Raji (cell line): ENCODE measurements around the gene HSPG2.

Source experiments
- POLR2A ChIP-seq: IDR thresholded peaks from 2 replicates; pipeline ENCODE4 v1.6.1; 2011; ENCODE audit warnings: low read depth, low read length, control low read depth; ENCODE audit not compliant: insufficient read depth

HSPG2 gene

DNA sequence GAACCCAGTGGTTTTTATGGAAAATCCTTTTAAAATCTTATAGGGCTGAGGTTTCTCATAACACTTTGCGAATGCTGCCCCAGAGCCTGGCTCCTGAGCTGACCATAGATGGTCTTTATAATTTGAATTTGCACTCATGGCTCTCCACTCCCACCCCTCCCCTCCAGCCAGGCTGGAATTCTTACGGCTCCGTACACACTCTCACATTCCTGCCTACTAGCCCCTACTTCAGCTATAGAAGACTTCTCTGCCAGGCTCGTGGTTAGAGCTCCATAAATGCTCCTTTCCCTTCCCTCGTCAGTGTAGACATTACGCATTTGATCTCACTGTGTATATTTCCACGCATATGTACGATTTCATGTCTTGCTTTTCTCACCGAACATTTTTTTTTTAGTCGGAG lies 5.4 kb upstream of the HSPG2 start:
- no peak for TF ChIP-seq POLR2A

GRCh38 chr1:21941370-21941769 lies 4.3 kb upstream of the HSPG2 start:
- no peak for TF ChIP-seq POLR2A

DNA sequence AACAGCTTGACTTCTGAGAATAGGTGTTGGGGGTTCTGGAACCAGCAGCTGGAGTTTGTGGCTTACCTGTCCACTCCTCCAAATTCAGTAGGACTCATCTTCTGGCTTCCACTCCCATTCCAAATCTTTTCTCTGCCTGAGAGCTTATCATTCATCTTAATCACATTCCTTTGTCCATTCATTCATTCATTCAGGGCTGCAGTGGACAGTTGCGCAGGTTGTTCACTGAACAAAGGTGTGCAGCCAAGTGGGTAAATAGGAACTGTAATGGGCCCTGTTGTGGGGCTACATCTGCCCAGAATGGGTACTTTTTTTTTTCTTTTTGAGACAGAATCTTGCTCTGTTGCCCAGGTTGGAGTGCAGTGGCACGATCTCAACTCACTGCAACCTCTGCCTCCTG lies 3.4 kb upstream of the HSPG2 start:
- TF ChIP-seq POLR2A: no peak

GRCh38 chr1:21939650-21940374 lies 2.7 kb upstream of the HSPG2 start:
- TF ChIP-seq POLR2A: no peak

GRCh38 chr1:21938732-21939538 lies 1.8 kb upstream of the HSPG2 start:
- no peak for TF ChIP-seq POLR2A

DNA sequence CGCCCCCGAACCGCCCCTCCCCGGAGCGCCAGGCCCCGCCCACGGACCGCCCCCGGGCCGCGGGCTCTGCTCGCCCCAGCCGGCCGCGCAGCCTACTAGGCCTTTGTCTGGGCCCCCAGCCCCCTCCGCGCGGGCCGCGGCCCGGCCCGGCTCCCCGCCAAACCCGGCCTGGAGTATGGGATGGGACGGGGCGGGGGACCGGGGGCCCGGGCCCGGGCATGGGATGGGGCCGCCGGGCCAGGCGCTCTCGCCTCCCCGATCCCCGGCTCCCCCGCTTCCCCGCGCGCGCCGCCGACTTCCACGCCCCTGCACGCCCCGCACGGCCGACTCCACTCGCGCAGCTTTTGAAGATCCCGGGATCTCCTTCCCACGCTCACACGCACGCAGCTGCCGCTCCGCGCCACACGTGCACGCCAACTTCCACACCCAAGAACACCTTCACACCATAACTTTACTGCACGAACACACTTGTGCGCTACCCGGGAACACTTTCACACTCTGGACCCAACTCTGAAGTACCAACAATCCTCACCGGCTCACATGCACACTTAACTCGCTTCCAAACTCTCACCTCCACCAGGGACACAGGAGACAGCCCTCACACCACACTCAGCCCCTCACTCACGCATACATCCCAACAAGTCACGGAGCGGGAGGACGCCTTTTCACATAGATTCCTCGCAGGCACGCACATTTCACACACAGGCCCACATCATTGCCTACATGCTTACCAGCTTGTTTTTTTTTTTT lies 437 bp upstream of the HSPG2 start:
- no peak for TF ChIP-seq POLR2A

- no peak for TF ChIP-seq POLR2A
Observed at GRCh38 chr1:21936366-21937031, 611 bp downstream of the HSPG2 start.

DNA sequence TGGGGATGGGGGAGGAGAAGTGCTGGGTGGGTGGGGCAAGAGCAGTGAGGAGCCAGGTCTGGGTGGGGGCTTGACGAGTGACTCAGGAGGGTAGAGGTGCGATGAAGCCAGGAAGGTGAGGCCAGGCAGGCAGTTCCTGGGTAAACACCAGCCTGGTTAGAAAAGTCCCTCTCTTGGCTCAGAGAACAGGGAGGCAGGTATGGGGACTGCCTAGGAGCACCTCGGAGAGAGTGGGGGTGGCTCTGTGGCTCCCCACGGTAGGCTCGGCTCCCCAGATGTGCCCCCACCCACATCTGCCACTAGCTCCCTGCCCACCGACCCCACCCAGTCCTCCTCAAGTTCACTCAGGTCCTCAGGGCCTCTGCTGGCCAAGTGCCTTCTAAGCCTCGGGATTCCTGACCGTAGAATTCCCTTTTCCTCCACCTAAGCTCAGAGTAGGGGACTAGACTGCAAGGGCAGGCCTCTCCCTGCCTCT lies 1.2 kb downstream of the HSPG2 start:
- TF ChIP-seq POLR2A: no peak

DNA sequence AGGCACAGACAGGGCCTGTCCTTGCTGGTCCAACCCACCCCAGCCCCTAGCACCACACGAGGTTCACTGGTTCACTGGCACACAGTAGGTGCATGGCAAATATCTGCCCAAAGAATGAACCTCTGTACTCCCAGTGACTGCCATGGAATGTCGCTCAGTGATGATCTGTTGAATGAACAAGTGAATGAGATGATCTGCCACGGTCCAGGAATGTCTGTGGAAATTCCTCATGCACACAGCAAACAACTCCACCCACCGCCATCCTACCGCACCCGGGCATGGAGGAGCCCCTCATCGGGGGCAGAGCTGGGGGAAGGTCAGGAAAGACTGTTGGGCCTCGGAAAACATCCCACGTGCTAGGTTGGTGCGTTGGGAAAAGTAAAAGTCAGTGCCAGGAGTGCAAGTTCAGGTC lies 1.7 kb downstream of the HSPG2 start:
- no peak for TF ChIP-seq POLR2A

GRCh38 chr1:21933397-21934248 lies 3.5 kb downstream of the HSPG2 start:
- no peak for TF ChIP-seq POLR2A

DNA sequence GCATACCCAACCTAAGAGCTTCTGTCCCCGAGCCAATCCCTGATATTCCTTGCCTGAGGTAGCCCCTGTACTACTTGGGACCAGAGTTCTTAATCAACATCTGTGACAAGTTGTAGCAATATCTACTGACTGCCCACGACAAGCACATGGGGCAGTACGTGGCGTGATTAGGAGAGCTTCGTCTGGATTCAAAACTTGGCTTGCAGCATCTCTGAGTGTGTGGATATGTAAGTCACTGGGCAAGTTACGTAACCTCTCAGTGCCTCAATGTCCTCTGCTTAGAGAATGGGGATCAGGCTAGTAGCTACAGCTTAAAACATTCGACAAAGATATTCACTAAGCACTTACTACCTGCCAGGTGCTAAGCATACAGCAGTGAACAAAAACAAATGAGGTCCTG lies 5.0 kb downstream of the HSPG2 start:
- TF ChIP-seq POLR2A: no peak

- TF ChIP-seq POLR2A: no peak
Observed at GRCh38 chr1:21931171-21932093, 5.7 kb downstream of the HSPG2 start.

DNA sequence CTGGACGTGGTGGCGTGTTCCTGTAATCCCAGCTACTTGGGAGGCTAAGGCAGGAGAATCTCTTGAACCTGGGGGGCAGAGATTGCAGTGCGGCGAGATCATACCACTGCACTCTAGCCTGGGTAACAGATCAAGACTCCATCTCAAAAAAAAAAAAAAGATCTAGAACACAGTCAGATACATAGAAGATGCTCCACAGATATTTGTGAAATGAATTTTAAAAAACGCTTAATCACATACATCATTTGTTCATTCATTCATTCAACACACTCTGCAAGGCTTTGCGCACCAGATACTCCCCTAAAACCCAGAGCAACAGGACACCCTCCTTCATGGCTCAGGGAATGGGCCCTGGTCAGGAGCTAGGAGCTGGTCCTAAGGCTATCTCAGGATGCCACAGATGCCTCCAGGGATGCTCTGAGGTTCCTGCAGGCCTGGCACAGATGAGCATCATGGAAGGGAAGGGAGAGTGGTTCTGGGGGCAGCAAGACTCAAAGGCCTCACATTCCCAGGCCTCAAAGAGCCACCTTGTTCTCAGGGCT lies 6.4 kb downstream of the HSPG2 start:
- TF ChIP-seq POLR2A: no peak

DNA sequence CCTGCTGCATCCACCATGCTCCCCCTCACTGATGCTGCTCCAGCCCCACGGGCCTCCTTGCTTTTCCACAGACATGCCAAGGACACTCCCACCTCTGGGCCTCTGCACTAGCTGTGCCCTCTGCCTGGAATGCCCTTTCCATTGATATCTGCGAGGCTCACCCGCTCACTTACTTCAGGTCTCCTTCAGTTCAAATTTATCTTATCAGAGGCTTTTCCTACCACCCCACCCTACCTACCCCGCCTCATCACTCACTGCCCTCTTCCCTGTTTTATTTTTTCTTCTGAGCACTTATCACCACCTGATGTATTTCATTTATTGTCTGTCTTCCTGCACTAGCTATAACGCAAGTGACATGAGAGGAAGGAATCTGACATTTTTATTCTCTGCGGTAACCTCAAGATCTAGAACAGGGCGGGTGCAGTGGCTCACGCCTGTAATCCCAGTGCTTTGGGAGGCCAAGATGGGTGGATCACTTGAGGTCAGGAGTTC lies 7.0 kb downstream of the HSPG2 start:
- TF ChIP-seq POLR2A: no peak
